HepG2 (cell line): Measurements from ENCODE around the gene HTR4.

Source experiments
- FOXA3 ChIP-seq: IDR thresholded peaks from 2 replicates; pipeline ENCODE4 v1.6.1; 2016; ENCODE audit warnings: missing genetic modification reagents, missing compliant biosample characterization
- FOXK1 ChIP-seq: sonication (generic); formaldehyde crosslinking; IDR thresholded peaks from 2 replicates; pipeline ENCODE4 v1.4.0; 2020; ENCODE audit warnings: low read depth, missing genetic modification reagents, borderline replicate concordance
- POLR2AphosphoS5 ChIP-seq: IDR thresholded peaks from 2 replicates; pipeline ENCODE4 v1.6.1; 2012; ENCODE audit warnings: low read depth, low read length
- ZBTB7A ChIP-seq: sonication (generic); formaldehyde crosslinking; IDR thresholded peaks from 2 replicates; pipeline ENCODE4 v1.8.0; 2022; ENCODE audit warnings: mild to moderate bottlenecking, missing genetic modification reagents
- TF ChIP-seq, protein P1 (sequence below): sonication (generic); formaldehyde crosslinking; IDR thresholded peaks from 2 replicates; pipeline ENCODE4 v1.4.0; 2020; ENCODE audit warnings: missing genetic modification reagents
- TF ChIP-seq, protein P2 (sequence below): sonication (generic); formaldehyde crosslinking; IDR thresholded peaks from 2 replicates; pipeline ENCODE4 v1.4.0; 2020; ENCODE audit warnings: mild to moderate bottlenecking, missing genetic modification reagents, borderline replicate concordance
- TF ChIP-seq, protein P3 (sequence below): sonication (generic); formaldehyde crosslinking; IDR thresholded peaks from 2 replicates; pipeline ENCODE4 v1.4.0; 2020; ENCODE audit warnings: missing genetic modification reagents
- TF ChIP-seq, protein P4 (sequence below): sonication (generic); formaldehyde crosslinking; IDR thresholded peaks from 2 replicates; pipeline ENCODE4 v1.4.0; 2020; ENCODE audit warnings: missing genetic modification reagents, borderline replicate concordance
- TF ChIP-seq, protein P5 (sequence below): IDR thresholded peaks from 2 replicates; pipeline ENCODE4 v1.6.1; 2012; ENCODE audit warnings: low read length, improper control_type of control experiment
- TF ChIP-seq, protein P6 (sequence below): sonication (generic); formaldehyde crosslinking; IDR thresholded peaks from 2 replicates; pipeline ENCODE4 v1.4.0; 2020; ENCODE audit warnings: low read depth, mild to moderate bottlenecking, missing genetic modification reagents
- TF ChIP-seq, protein P7 (sequence below): sonication (generic); formaldehyde crosslinking; IDR thresholded peaks from 2 replicates; pipeline ENCODE4 v1.8.1; 2023; ENCODE audit warnings: mild to moderate bottlenecking, moderate library complexity, missing genetic modification reagents

DNA sequence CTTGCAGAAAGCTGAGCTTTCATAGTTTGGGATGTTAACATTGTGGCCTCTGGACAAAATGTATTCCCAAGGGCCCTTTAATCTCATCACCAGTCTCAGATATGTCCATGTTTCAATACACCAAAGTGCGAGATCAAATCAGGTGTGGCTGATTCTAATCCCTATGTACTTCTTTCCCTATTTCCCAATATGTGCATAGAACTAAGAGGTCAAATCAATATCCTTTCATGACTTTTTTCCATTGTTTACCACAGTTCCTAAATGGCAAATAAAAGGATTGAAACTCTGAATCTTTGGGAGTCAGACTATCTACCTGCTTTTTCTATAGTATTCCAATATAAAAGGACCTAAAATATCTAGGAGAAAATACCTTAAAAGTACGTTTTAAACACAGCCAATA lies 165.6 kb downstream of the HTR4 start:
- TF ChIP-seq FOXK1 (no peak), FOXA3 (CRISPR knock-in tag) (peak; percentile 57; the same call in 1 of the 2 replicates), ZBTB7A (CRISPR knock-in tag) (no peak), POLR2AphosphoS5 (no peak)
- TF ChIP-seq, protein P1, sequence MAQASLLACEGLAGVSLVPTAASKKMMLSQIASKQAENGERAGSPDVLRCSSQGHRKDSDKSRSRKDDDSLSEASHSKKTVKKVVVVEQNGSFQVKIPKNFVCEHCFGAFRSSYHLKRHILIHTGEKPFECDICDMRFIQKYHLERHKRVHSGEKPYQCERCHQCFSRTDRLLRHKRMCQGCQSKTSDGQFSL (CRISPR knock-in tag), result no peak
- TF ChIP-seq, protein P2, sequence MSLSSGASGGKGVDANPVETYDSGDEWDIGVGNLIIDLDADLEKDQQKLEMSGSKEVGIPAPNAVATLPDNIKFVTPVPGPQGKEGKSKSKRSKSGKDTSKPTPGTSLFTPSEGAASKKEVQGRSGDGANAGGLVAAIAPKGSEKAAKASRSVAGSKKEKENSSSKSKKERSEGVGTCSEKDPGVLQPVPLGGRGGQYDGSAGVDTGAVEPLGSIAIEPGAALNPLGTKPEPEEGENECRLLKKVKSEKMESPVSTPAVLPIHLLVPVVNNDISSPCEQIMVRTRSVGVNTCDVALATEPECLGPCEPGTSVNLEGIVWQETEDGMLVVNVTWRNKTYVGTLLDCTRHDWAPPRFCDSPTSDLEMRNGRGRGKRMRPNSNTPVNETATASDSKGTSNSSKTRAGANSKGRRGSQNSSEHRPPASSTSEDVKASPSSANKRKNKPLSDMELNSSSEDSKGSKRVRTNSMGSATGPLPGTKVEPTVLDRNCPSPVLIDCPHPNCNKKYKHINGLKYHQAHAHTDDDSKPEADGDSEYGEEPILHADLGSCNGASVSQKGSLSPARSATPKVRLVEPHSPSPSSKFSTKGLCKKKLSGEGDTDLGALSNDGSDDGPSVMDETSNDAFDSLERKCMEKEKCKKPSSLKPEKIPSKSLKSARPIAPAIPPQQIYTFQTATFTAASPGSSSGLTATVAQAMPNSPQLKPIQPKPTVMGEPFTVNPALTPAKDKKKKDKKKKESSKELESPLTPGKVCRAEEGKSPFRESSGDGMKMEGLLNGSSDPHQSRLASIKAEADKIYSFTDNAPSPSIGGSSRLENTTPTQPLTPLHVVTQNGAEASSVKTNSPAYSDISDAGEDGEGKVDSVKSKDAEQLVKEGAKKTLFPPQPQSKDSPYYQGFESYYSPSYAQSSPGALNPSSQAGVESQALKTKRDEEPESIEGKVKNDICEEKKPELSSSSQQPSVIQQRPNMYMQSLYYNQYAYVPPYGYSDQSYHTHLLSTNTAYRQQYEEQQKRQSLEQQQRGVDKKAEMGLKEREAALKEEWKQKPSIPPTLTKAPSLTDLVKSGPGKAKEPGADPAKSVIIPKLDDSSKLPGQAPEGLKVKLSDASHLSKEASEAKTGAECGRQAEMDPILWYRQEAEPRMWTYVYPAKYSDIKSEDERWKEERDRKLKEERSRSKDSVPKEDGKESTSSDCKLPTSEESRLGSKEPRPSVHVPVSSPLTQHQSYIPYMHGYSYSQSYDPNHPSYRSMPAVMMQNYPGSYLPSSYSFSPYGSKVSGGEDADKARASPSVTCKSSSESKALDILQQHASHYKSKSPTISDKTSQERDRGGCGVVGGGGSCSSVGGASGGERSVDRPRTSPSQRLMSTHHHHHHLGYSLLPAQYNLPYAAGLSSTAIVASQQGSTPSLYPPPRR (CRISPR knock-in tag), result peak; percentile 68
- TF ChIP-seq, protein P3, sequence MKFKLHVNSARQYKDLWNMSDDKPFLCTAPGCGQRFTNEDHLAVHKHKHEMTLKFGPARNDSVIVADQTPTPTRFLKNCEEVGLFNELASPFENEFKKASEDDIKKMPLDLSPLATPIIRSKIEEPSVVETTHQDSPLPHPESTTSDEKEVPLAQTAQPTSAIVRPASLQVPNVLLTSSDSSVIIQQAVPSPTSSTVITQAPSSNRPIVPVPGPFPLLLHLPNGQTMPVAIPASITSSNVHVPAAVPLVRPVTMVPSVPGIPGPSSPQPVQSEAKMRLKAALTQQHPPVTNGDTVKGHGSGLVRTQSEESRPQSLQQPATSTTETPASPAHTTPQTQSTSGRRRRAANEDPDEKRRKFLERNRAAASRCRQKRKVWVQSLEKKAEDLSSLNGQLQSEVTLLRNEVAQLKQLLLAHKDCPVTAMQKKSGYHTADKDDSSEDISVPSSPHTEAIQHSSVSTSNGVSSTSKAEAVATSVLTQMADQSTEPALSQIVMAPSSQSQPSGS (CRISPR knock-in tag), result no peak
- TF ChIP-seq, protein P4, sequence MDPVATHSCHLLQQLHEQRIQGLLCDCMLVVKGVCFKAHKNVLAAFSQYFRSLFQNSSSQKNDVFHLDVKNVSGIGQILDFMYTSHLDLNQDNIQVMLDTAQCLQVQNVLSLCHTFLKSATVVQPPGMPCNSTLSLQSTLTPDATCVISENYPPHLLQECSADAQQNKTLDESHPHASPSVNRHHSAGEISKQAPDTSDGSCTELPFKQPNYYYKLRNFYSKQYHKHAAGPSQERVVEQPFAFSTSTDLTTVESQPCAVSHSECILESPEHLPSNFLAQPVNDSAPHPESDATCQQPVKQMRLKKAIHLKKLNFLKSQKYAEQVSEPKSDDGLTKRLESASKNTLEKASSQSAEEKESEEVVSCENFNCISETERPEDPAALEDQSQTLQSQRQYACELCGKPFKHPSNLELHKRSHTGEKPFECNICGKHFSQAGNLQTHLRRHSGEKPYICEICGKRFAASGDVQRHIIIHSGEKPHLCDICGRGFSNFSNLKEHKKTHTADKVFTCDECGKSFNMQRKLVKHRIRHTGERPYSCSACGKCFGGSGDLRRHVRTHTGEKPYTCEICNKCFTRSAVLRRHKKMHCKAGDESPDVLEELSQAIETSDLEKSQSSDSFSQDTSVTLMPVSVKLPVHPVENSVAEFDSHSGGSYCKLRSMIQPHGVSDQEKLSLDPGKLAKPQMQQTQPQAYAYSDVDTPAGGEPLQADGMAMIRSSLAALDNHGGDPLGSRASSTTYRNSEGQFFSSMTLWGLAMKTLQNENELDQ (CRISPR knock-in tag), result no peak
- TF ChIP-seq, protein P5, sequence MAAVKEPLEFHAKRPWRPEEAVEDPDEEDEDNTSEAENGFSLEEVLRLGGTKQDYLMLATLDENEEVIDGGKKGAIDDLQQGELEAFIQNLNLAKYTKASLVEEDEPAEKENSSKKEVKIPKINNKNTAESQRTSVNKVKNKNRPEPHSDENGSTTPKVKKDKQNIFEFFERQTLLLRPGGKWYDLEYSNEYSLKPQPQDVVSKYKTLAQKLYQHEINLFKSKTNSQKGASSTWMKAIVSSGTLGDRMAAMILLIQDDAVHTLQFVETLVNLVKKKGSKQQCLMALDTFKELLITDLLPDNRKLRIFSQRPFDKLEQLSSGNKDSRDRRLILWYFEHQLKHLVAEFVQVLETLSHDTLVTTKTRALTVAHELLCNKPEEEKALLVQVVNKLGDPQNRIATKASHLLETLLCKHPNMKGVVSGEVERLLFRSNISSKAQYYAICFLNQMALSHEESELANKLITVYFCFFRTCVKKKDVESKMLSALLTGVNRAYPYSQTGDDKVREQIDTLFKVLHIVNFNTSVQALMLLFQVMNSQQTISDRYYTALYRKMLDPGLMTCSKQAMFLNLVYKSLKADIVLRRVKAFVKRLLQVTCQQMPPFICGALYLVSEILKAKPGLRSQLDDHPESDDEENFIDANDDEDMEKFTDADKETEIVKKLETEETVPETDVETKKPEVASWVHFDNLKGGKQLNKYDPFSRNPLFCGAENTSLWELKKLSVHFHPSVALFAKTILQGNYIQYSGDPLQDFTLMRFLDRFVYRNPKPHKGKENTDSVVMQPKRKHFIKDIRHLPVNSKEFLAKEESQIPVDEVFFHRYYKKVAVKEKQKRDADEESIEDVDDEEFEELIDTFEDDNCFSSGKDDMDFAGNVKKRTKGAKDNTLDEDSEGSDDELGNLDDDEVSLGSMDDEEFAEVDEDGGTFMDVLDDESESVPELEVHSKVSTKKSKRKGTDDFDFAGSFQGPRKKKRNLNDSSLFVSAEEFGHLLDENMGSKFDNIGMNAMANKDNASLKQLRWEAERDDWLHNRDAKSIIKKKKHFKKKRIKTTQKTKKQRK, result no peak
- TF ChIP-seq, protein P6, sequence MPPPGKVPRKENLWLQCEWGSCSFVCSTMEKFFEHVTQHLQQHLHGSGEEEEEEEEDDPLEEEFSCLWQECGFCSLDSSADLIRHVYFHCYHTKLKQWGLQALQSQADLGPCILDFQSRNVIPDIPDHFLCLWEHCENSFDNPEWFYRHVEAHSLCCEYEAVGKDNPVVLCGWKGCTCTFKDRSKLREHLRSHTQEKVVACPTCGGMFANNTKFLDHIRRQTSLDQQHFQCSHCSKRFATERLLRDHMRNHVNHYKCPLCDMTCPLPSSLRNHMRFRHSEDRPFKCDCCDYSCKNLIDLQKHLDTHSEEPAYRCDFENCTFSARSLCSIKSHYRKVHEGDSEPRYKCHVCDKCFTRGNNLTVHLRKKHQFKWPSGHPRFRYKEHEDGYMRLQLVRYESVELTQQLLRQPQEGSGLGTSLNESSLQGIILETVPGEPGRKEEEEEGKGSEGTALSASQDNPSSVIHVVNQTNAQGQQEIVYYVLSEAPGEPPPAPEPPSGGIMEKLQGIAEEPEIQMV (CRISPR knock-in tag), result no peak
- TF ChIP-seq, protein P7, sequence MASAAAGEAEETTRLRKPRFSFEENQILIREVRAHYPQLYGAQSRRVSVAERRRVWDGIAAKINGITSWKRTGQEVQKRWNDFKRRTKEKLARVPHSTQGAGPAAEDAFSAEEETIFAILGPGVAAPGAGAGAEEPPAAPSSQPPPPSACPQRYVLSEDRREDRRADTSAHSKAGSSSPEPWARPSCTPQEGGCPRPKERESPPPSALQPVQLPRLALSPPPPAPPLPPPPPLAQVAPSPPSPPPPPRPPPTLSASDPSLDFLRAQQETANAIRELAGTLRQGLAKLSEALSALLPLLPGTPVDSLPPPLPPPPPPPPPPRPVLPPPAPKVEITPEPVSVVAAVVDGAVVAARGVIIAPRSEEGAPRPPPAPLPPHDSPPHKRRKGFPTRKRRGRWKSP, result no peak
